ENCODE measurements around the gene MAPKAP1.

GRCh38 chr9:125655066-125655633, 51.9 kb downstream of the MAPKAP1 start:
- TF ChIP-seq POLR2A (IDR thresholded peaks at IDR 0.05) (no peak), CTCF (IDR thresholded peaks at IDR 0.05) (no peak)
